K562 (cell line): ENCODE data around the gene SLC25A44. TPM values are rescaled to one million over a fixed set of nuclear protein-coding genes. Genes with fewer than 3 reads are reported as not detected.

ENCODE experiments used
- AFF1 ChIP-seq, 2 experiments: fragments of 450-650 bp; IDR thresholded peaks; 2 replicates each; pipeline ENCODE4 v1.6.1; 2018; ENCODE audit warnings: mild to moderate bottlenecking in 2 of 2, low read depth in 1 of 2; ENCODE audit not compliant: partially characterized antibody in 2 of 2
- ARHGAP35 ChIP-seq: fragments of 450-650 bp; IDR thresholded peaks from 2 replicates; pipeline ENCODE4 v1.6.1; 2018; ENCODE audit not compliant: partially characterized antibody
- CTBP1 ChIP-seq: fragments of 450-650 bp; IDR thresholded peaks from 2 replicates; pipeline ENCODE4 v1.6.1; 2016; ENCODE audit warnings: borderline replicate concordance
- CTCFL ChIP-seq: IDR thresholded peaks from 2 replicates; pipeline ENCODE4 v1.6.1; 2011; ENCODE audit warnings: borderline replicate concordance, low read depth, mild to moderate bottlenecking, moderate library complexity, low read length; ENCODE audit not compliant: insufficient read depth, poor library complexity, severe bottlenecking
- DIDO1 ChIP-seq: fragments of 450-650 bp; IDR thresholded peaks from 2 replicates; pipeline ENCODE4 v1.6.1; 2016; ENCODE audit warnings: low read depth, missing biosample characterization, missing genetic modification characterization
- ETS1 ChIP-seq: conservative IDR thresholded peaks from 2 replicates; pipeline ENCODE4 v1.6.1; 2011; ENCODE audit warnings: low read depth, mild to moderate bottlenecking, low read length; ENCODE audit not compliant: control insufficient read depth
- FOSL1 ChIP-seq: fragments of 200-800 bp; sonication (Bioruptor generic); conservative IDR thresholded peaks from 2 replicates; pipeline ENCODE4 v1.6.1; 2016; ENCODE audit warnings: missing genetic modification characterization, missing compliant biosample characterization
- MLLT1 ChIP-seq, 2 experiments: fragments of 450-650 bp; IDR thresholded peaks; 2 replicates each; pipeline ENCODE4 v1.6.1; 2016
- PHB2 ChIP-seq: fragments of 450-650 bp; IDR thresholded peaks from 2 replicates; pipeline ENCODE4 v1.6.1; 2017; ENCODE audit warnings: low read depth
- POLR2G ChIP-seq: fragments of 200-400 bp; formaldehyde crosslinking; IDR thresholded peaks from 2 replicates; pipeline ENCODE4 v1.6.1; 2017; ENCODE audit warnings: low read depth, mild to moderate bottlenecking, antibody characterized with exemption, low read length, moderate library complexity
- PRMT5 ChIP-seq: sonication (generic); formaldehyde crosslinking; IDR thresholded peaks from 2 replicates; pipeline ENCODE4 v1.5.0; 2020; ENCODE audit warnings: missing genetic modification reagents
- RB1 ChIP-seq: fragments of 450-650 bp; IDR thresholded peaks from 2 replicates; pipeline ENCODE4 v1.6.1; 2017; ENCODE audit warnings: low read depth, mild to moderate bottlenecking
- TRIM28 ChIP-seq: fragments of 450-650 bp; IDR thresholded peaks from 2 replicates; pipeline ENCODE4 v1.6.1; 2017
- ZNF12 ChIP-seq: sonication (generic); formaldehyde crosslinking; IDR thresholded peaks from 2 replicates; pipeline ENCODE4 v1.4.0; 2020; ENCODE audit warnings: mild to moderate bottlenecking, missing genetic modification reagents
- ZNF384 ChIP-seq: IDR thresholded peaks from 2 replicates; pipeline ENCODE4 v1.6.1; 2012; ENCODE audit warnings: low read depth, low read length, improper control_type of control experiment
- ZSCAN29 ChIP-seq: fragments of 450-650 bp; IDR thresholded peaks from 2 replicates; pipeline ENCODE4 v1.6.1; 2017
- polyA plus RNA-seq, 8 experiments: library from polyadenylated mRNA; depleted of rRNA in 4 of 8; stranded (reverse) in 5 of 8; unstranded in 3 of 8; fragments of >200 nt; fragmentation: Nextera tagmentation in 2 of 8; fragmentation: Illumina TruSeq in 1 of 8; extraction: Ambion mirVana in 2 of 8; extraction: Trizol in 1 of 8; gene quantifications; 2 replicates each; pipeline versions ENCODE4 v1.2.1 to v1.2.3, GENCODE V29; 2011 to 2014; ENCODE audit warnings: inconsistent platforms in 1 of 8, missing spikeins in 1 of 8
- total RNA-seq, 7 experiments: library from RNA; depleted of rRNA in 6 of 7; stranded (reverse); fragments of >200 nt in 6 of 7; fragmentation: Illumina TruSeq in 2 of 7; extraction: Trizol in 2 of 7; gene quantifications; 2 replicates each; pipeline versions ENCODE4 v1.2.1 to v1.2.3, GENCODE V29; 2011 to 2021; ENCODE audit warnings: low replicate concordance in 1 of 7
- TF ChIP-seq, protein P1 (sequence below): sonication (generic); formaldehyde crosslinking; IDR thresholded peaks from 2 replicates; pipeline ENCODE4 v1.8.0; 2022; ENCODE audit warnings: mild to moderate bottlenecking, missing genetic modification reagents

SLC25A44 gene
- total and polyA plus RNA-seq, 9 of the 15 experiments (the other 6 are each of a cell fraction or from before 2014, with no cell fraction given) = 4.4 to 22.8 (median 12.5) TPM

DNA sequence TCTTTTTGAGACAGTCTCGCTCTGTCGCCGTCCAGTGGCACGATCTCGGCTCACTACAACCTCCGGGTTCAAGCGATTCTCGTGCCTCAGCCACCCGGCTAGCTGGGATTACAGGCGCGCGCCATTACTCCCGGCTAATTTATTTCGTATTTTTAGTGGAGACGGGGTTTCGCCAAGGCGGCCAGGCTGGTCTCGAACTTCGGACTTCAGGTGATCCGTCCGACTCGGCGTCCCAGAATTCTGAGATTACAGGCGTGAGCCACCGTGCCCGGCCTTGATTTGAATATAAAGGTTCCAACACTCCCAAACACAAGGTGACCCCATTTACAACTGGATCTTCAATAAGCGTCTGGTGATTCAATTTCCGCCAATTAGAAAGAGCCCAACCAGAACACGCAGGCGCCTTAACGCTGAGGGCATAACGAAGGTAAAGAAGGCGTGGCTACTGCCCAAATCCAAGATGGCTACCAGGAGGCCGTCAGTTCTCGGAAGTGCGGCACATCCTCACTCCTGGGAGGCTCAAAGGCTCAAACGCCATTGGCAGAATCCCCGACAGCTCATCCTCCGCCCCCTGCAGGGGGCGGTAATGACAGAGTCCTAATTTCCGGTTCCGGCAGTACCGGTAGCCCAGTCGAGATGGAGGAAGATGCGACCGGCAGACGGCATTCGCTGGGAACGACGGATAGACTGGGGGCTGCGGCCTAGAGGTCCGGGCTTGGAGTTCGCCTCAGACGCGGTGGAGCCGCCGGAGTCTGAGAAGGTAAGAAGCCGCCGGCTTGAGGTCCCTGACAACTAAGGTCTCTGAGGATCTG is at the start of gene SLC25A44 (continued):
- TF ChIP-seq PRMT5 = no peak
- TF ChIP-seq ARHGAP35 = no peak
- TF ChIP-seq TRIM28 = peak; percentile 59
- TF ChIP-seq ZSCAN29 = 0 out of 2 replicates have a peak, but pooled peaks have one; percentile 28
- TF ChIP-seq, protein P1, sequence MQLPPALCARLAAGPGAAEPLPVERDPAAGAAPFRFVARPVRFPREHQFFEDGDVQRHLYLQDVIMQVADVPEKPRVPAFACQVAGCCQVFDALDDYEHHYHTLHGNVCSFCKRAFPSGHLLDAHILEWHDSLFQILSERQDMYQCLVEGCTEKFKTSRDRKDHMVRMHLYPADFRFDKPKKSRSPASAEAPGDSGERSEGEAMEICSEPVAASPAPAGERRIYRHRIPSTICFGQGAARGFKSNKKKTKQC (CRISPR knock-in tag) = peak; percentile 25; the same call in 1 of the 2 replicates
- TF ChIP-seq CTCFL = peak; percentile 99
- TF ChIP-seq DIDO1 (tag) = 0 out of 2 replicates have a peak, but pooled peaks have one; percentile 37
- TF ChIP-seq POLR2G = peak; percentile 82
- peak; percentile 23; the same call in 1 of the 2 replicates for TF ChIP-seq RB1
- TF ChIP-seq MLLT1 (IDR thresholded peaks at IDR 0.05) = peak in 1 of 2 experiments; percentile 13; a peak in 1 of 4 replicates
- TF ChIP-seq ETS1 = peak; percentile 80
- peak; percentile 47; the same call in 1 of the 2 replicates for TF ChIP-seq FOSL1
- peak in 1 of 2 experiments; percentile 36 for TF ChIP-seq AFF1 (IDR thresholded peaks at IDR 0.05; ENCODE audit: low read depth in 1 of 2, partially characterized antibody in 2 of 2)
- no peak for TF ChIP-seq PHB2
- peak; percentile 83 for TF ChIP-seq CTBP1
- TF ChIP-seq ZNF384 = peak; percentile 19; the same call in 1 of the 2 replicates
- 0 out of 2 replicates have a peak, but pooled peaks have one; percentile 8 for TF ChIP-seq ZNF12
